ENCODE data around the gene LONRF3. TPM values are rescaled to one million over a fixed set of nuclear protein-coding genes. Genes with fewer than 3 reads are reported as not detected.

LONRF3 gene
- polyA plus RNA-seq, 2 donors = 0.18 to 0.34 TPM

GRCh38 chrX:118964252-118964651, 10.2 kb upstream of the LONRF3 start:
- Histone ChIP-seq H3K4me1 (ENCODE audit: control insufficient read depth in 2 of 2, insufficient read depth in 2 of 2, low read length in 1 of 2) (no peaks in the 10 kb centered on the region), H3K9me3 (ENCODE audit: control insufficient read depth in 2 of 2, insufficient read depth in 1 of 2, low read depth in 1 of 2, low read length in 1 of 2) (no peaks in the 10 kb centered on the region), H3K4me3 (ENCODE audit: low read depth in 1 of 2, low read length in 2 of 2) (no peak overlapping the region), H3K36me3 (ENCODE audit: control insufficient read depth in 2 of 2, insufficient read depth in 2 of 2, low read length in 1 of 2) (no peaks in the 10 kb centered on the region), H3K27me3 (ENCODE audit: control insufficient read depth in 1 of 2, insufficient read depth in 2 of 2, low read length in 2 of 2) (peaks cover 0 to 4% of the 10 kb centered on the region in 2 donors), H3K27ac (ENCODE audit: low read depth in 2 of 2, low read length in 1 of 2) (no peak overlapping the region)
- WGBS, 2 donors = 50 to 74% methylated on average over 2 of the region's 2 CpGs

GRCh38 chrX:118965395-118965794, 9.0 kb upstream of the LONRF3 start:
- WGBS, 2 donors = 69 to 71% methylated on average over 4 of the region's 4 CpGs
- no peaks in the 10 kb centered on the region for H3K36me3 ChIP-seq (ENCODE audit: control insufficient read depth in 2 of 2, insufficient read depth in 2 of 2, low read length in 1 of 2)
- peaks cover 0 to 4% of the 10 kb centered on the region in 2 donors for H3K27me3 ChIP-seq (ENCODE audit: control insufficient read depth in 1 of 2, insufficient read depth in 2 of 2, low read length in 2 of 2)
- H3K4me1 ChIP-seq (ENCODE audit: control insufficient read depth in 2 of 2, insufficient read depth in 2 of 2, low read length in 1 of 2) = no peaks in the 10 kb centered on the region
- no peak overlapping the region for H3K4me3 ChIP-seq (ENCODE audit: low read depth in 1 of 2, low read length in 2 of 2)
- H3K27ac ChIP-seq (ENCODE audit: low read depth in 2 of 2, low read length in 1 of 2) = no peak overlapping the region
- no peaks in the 10 kb centered on the region for H3K9me3 ChIP-seq (ENCODE audit: control insufficient read depth in 2 of 2, insufficient read depth in 1 of 2, low read depth in 1 of 2, low read length in 1 of 2)

GRCh38 chrX:118968031-118968430, 6.4 kb upstream of the LONRF3 start:
- peaks cover 0 to 4% of the 10 kb centered on the region in 2 donors for H3K27me3 ChIP-seq (ENCODE audit: control insufficient read depth in 1 of 2, insufficient read depth in 2 of 2, low read length in 2 of 2)
- H3K9me3 ChIP-seq (ENCODE audit: control insufficient read depth in 2 of 2, insufficient read depth in 1 of 2, low read depth in 1 of 2, low read length in 1 of 2) = no peaks in the 10 kb centered on the region
- no peak overlapping the region for H3K27ac ChIP-seq (ENCODE audit: low read depth in 2 of 2, low read length in 1 of 2)
- WGBS, 2 donors = 55 to 58% methylated on average over 8 of the region's 8 CpGs
- no peaks in the 10 kb centered on the region for H3K36me3 ChIP-seq (ENCODE audit: control insufficient read depth in 2 of 2, insufficient read depth in 2 of 2, low read length in 1 of 2)
- no peak overlapping the region for H3K4me3 ChIP-seq (ENCODE audit: low read depth in 1 of 2, low read length in 2 of 2)
- H3K4me1 ChIP-seq (ENCODE audit: control insufficient read depth in 2 of 2, insufficient read depth in 2 of 2, low read length in 1 of 2) = no peaks in the 10 kb centered on the region

- H3K27me3 ChIP-seq (ENCODE audit: control insufficient read depth in 1 of 2, insufficient read depth in 2 of 2, low read length in 2 of 2) = peaks cover 0 to 6% of the 10 kb centered on the region in 2 donors
- H3K4me3 ChIP-seq (ENCODE audit: low read depth in 1 of 2, low read length in 2 of 2) = no peak overlapping the region
- H3K36me3 ChIP-seq (ENCODE audit: control insufficient read depth in 2 of 2, insufficient read depth in 2 of 2, low read length in 1 of 2) = no peaks in the 10 kb centered on the region
- peaks cover 0 to 3% of the 10 kb centered on the region in 2 donors for H3K9me3 ChIP-seq (ENCODE audit: control insufficient read depth in 2 of 2, insufficient read depth in 1 of 2, low read depth in 1 of 2, low read length in 1 of 2)
- 51 to 66% methylated on average over 3 of the region's 3 CpGs for WGBS, 2 donors
- H3K4me1 ChIP-seq (ENCODE audit: control insufficient read depth in 2 of 2, insufficient read depth in 2 of 2, low read length in 1 of 2) = no peaks in the 10 kb centered on the region
- H3K27ac ChIP-seq (ENCODE audit: low read depth in 2 of 2, low read length in 1 of 2) = no peak overlapping the region
Observed at GRCh38 chrX:118971552-118971951, 2.9 kb upstream of the LONRF3 start.

DNA sequence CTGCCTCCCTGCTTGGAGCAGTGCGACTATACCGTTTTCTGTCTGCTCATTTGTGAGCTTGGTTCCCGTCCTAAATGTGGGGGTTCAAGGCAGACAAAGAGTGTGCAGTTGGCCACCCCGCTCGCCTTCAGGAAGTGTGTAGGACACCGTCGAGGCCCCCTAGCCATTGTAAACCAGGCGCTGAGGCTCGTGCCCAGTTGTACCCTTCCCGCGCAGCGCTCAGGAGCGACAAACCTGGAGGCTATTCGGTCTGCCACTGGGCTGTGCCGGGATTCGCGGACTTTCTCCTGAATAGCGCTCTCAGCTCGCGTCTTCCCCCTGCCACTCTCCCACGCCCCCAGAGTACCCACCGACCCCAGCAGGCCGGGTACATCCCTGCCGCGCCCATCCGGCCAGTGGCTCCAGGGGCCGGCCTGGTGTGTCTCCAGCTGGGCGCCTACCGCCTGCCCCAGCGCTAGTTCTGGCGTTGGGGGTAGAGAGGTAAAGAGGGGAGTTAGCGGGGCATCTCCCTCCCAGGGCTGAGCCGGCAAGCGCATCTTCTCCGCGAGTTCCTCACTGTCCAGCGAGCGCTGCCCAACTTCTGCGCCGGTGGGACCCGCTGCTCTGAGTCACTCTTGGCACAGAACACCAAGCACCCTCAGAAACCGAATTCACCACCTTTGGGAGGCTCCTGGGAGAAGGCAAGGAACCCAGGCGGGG, 880 bp upstream of the LONRF3 start:
- Histone ChIP-seq H3K4me1 (ENCODE audit: control insufficient read depth in 2 of 2, insufficient read depth in 2 of 2, low read length in 1 of 2) (no peaks in the 10 kb centered on the region), H3K9me3 (ENCODE audit: control insufficient read depth in 2 of 2, insufficient read depth in 1 of 2, low read depth in 1 of 2, low read length in 1 of 2) (peaks cover 0 to 3% of the 10 kb centered on the region in 2 donors), H3K36me3 (ENCODE audit: control insufficient read depth in 2 of 2, insufficient read depth in 2 of 2, low read length in 1 of 2) (no peaks in the 10 kb centered on the region), H3K27ac (ENCODE audit: low read depth in 2 of 2, low read length in 1 of 2) (no peak overlapping the region), H3K27me3 (ENCODE audit: control insufficient read depth in 1 of 2, insufficient read depth in 2 of 2, low read length in 2 of 2) (peaks cover 0 to 6% of the 10 kb centered on the region in 2 donors), H3K4me3 (ENCODE audit: low read depth in 1 of 2, low read length in 2 of 2) (no peak overlapping the region)
- WGBS, 2 donors = 5 to 33% methylated on average over 43 of the region's 43 CpGs

DNA sequence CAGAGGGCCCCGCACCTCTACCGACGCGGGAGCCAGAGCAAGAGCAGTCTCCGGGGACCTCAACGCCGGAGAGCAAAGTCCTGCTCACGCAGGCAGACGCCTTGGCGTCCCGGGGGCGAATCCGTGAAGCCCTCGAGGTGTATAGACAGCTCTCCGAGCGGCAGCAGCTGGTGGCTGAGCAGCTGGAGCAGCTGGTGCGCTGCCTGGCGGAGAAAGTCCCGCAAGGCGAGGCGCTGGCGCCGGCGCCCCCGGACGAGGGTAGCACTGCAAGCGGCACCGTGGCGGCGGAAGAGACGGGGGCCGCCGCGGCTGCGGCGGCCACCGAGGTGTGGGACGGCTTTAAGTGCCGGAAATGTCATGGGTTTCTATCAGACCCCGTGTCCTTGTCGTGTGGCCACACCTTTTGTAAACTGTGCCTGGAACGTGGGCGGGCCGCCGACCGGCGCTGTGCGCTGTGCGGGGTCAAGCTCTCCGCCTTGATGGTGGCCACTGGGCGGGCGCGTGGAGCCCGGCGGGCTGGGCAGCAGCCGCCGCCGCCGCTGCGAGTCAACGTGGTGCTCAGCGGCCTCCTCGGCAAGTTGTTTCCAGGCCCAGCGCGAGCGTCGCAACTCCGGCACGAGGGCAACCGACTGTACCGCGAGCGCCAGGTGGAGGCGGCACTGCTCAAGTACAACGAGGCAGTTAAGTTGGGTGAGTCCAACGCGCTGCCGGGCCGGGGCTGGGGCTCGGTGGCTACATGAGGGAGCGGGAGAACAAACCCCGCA, 672 bp downstream of the LONRF3 start:
- WGBS, 2 donors = 1 to 39% methylated on average over 78 to 82 of the region's 82 CpGs

GRCh38 chrX:118975831-118976598, 1.6 kb downstream of the LONRF3 start:
- H3K27me3 ChIP-seq (ENCODE audit: control insufficient read depth in 1 of 2, insufficient read depth in 2 of 2, low read length in 2 of 2) = peaks cover 0 to 6% of the 10 kb centered on the region in 2 donors

More for the DNA sequence above, 672 bp downstream of the LONRF3 start:
- H3K4me1 ChIP-seq (ENCODE audit: control insufficient read depth in 2 of 2, insufficient read depth in 2 of 2, low read length in 1 of 2) = no peaks in the 10 kb centered on the region
- peak overlapping the region; percentile 59 to 65 for H3K27ac ChIP-seq (ENCODE audit: low read depth in 2 of 2, low read length in 1 of 2)
- H3K4me3 ChIP-seq (ENCODE audit: low read depth in 1 of 2, low read length in 2 of 2) = peak overlapping the region; percentile 38 to 42
- peaks cover 0 to 6% of the 10 kb centered on the region in 2 donors for H3K27me3 ChIP-seq (ENCODE audit: control insufficient read depth in 1 of 2, insufficient read depth in 2 of 2, low read length in 2 of 2)
- no peaks in the 10 kb centered on the region for H3K36me3 ChIP-seq (ENCODE audit: control insufficient read depth in 2 of 2, insufficient read depth in 2 of 2, low read length in 1 of 2)
- H3K9me3 ChIP-seq (ENCODE audit: control insufficient read depth in 2 of 2, insufficient read depth in 1 of 2, low read depth in 1 of 2, low read length in 1 of 2) = peaks cover 0 to 3% of the 10 kb centered on the region in 2 donors

DNA sequence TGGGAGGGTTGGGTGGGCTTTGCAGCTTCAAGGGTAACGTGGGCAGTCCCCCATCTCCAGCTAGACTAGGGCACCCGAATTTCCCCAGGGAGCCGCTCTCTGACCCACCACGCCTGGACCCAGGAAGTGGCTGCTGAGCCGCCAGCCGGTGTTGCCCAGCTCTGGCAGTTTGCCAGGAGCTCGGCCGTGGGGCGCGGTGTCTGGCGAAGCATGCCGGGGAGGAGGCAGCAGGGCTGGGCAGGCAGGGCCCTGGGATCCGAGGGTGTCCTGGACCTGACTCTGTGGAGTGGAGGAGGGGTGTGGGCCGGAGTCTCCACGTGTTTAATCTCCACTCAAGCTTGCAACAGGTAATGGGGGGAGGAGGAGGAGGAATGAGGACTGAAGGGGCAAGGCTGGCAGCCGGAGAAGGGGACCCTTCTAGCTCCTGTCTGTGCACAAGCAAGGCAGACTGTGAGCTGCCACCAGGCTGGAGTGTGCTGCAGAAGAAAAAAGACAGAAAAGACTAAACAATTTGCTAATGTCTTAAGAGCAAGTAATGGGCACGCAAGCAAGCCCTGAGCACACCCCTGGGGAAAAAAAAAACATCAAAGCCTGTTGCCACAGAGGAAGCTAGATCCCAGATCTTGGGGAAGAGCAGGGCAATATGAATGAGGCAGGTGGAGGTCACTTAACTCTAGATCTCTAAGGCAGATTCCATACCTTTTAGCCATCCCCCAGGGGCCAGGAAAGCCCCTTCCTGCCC, 2.4 kb downstream of the LONRF3 start:
- no peaks in the 10 kb centered on the region for H3K4me1 ChIP-seq (ENCODE audit: control insufficient read depth in 2 of 2, insufficient read depth in 2 of 2, low read length in 1 of 2)
- H3K27me3 ChIP-seq (ENCODE audit: control insufficient read depth in 1 of 2, insufficient read depth in 2 of 2, low read length in 2 of 2) = peaks cover 0 to 6% of the 10 kb centered on the region in 2 donors
- H3K4me3 ChIP-seq (ENCODE audit: low read depth in 1 of 2, low read length in 2 of 2) = peak overlapping the region; percentile 38 to 41
- 8 to 36% methylated on average over 17 of the region's 17 CpGs for WGBS, 2 donors
- H3K27ac ChIP-seq (ENCODE audit: low read depth in 2 of 2, low read length in 1 of 2) = peak overlapping the region in 1 of 2 donors; percentile 28
- H3K9me3 ChIP-seq (ENCODE audit: control insufficient read depth in 2 of 2, insufficient read depth in 1 of 2, low read depth in 1 of 2, low read length in 1 of 2) = peaks cover 0 to 3% of the 10 kb centered on the region in 2 donors
- no peaks in the 10 kb centered on the region for H3K36me3 ChIP-seq (ENCODE audit: control insufficient read depth in 2 of 2, insufficient read depth in 2 of 2, low read length in 1 of 2)

More at GRCh38 chrX:118975831-118976598, 1.6 kb downstream of the LONRF3 start:
- Histone ChIP-seq H3K4me3 (ENCODE audit: low read depth in 1 of 2, low read length in 2 of 2) (peak overlapping the region; percentile 38 to 41), H3K4me1 (ENCODE audit: control insufficient read depth in 2 of 2, insufficient read depth in 2 of 2, low read length in 1 of 2) (no peaks in the 10 kb centered on the region), H3K36me3 (ENCODE audit: control insufficient read depth in 2 of 2, insufficient read depth in 2 of 2, low read length in 1 of 2) (no peaks in the 10 kb centered on the region), H3K9me3 (ENCODE audit: control insufficient read depth in 2 of 2, insufficient read depth in 1 of 2, low read depth in 1 of 2, low read length in 1 of 2) (peaks cover 0 to 3% of the 10 kb centered on the region in 2 donors), H3K27ac (ENCODE audit: low read depth in 2 of 2, low read length in 1 of 2) (peak overlapping the region; percentile 1 to 28)
- 1 to 42% methylated on average over 52 to 64 of the region's 64 CpGs for WGBS, 2 donors

DNA sequence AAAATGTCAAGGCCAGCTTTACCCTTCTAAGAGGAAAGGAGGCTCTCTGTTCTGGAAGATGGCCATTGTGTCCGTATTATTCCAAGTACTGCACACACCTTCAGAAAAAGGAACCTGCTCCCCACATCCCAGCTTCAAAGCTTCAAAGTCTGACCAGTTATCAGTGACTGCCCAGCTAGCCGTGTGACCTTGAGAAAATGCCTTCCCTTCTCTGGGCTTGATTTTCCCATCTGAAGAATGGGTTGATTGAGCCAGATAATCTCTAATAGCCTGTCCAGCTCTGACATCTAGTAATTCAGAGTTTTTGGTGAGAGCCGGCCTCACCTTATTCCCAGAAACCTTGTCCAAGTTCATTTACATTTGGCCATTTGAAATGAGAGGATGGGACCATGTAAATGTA, 3.0 kb downstream of the LONRF3 start:
- WGBS, 2 donors = 87 to 94% methylated on average over 3 of the region's 3 CpGs
- no peak overlapping the region for H3K27ac ChIP-seq (ENCODE audit: low read depth in 2 of 2, low read length in 1 of 2)
- peaks cover 0 to 3% of the 10 kb centered on the region in 2 donors for H3K9me3 ChIP-seq (ENCODE audit: control insufficient read depth in 2 of 2, insufficient read depth in 1 of 2, low read depth in 1 of 2, low read length in 1 of 2)
- peaks cover 0 to 6% of the 10 kb centered on the region in 2 donors for H3K27me3 ChIP-seq (ENCODE audit: control insufficient read depth in 1 of 2, insufficient read depth in 2 of 2, low read length in 2 of 2)
- H3K4me1 ChIP-seq (ENCODE audit: control insufficient read depth in 2 of 2, insufficient read depth in 2 of 2, low read length in 1 of 2) = no peaks in the 10 kb centered on the region
- H3K36me3 ChIP-seq (ENCODE audit: control insufficient read depth in 2 of 2, insufficient read depth in 2 of 2, low read length in 1 of 2) = no peaks in the 10 kb centered on the region
- H3K4me3 ChIP-seq (ENCODE audit: low read depth in 1 of 2, low read length in 2 of 2) = no peak overlapping the region

All from esophagus (tissue), 2 donors.